ENCODE data around the gene GIMAP7.

GRCh38 chr7:150516956-150517745 lies 2.5 kb downstream of the GIMAP7 start:
- TF ChIP-seq, protein P1, sequence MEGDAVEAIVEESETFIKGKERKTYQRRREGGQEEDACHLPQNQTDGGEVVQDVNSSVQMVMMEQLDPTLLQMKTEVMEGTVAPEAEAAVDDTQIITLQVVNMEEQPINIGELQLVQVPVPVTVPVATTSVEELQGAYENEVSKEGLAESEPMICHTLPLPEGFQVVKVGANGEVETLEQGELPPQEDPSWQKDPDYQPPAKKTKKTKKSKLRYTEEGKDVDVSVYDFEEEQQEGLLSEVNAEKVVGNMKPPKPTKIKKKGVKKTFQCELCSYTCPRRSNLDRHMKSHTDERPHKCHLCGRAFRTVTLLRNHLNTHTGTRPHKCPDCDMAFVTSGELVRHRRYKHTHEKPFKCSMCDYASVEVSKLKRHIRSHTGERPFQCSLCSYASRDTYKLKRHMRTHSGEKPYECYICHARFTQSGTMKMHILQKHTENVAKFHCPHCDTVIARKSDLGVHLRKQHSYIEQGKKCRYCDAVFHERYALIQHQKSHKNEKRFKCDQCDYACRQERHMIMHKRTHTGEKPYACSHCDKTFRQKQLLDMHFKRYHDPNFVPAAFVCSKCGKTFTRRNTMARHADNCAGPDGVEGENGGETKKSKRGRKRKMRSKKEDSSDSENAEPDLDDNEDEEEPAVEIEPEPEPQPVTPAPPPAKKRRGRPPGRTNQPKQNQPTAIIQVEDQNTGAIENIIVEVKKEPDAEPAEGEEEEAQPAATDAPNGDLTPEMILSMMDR (conservative IDR thresholded peaks at IDR 0.05) = no peak
- TF ChIP-seq ZFX (IDR thresholded peaks at IDR 0.05) = no peak

Data from C4-2B (cell line).